ENCODE measurements around the gene CD96.
"Not testable (repeated sequence)": the region's sequence is repeated elsewhere in the genome, so short reads cannot be mapped to it uniquely, and the experiment has no call there.

CD96 gene

GRCh38 chr3:111616417-111617105 lies 74.6 kb downstream of the CD96 start:
- no peaks in the 10 kb centered on the region for H4K20me1 ChIP-seq
- no peak overlapping the region for H3K9ac ChIP-seq
- H3K4me2 ChIP-seq, result no peak overlapping the region
- H3K4me1 ChIP-seq, result no peaks in the 10 kb centered on the region
- no peak for TF ChIP-seq Cebpa-rat (IDR thresholded peaks at IDR 0.05)
- peaks cover 17 to 43% (median 27%) of the 10 kb centered on the region in 11 experiments for H3K9me3 ChIP-seq (replicated peaks in 1 of 11)
- H3K36me3 ChIP-seq, result peaks cover 0 to 56% (median 33%) of the 10 kb centered on the region in 11 experiments; a peak in 20 of 22 replicates
- H3K4me3 ChIP-seq, result 0 out of 20 replicates have a peak overlapping the region, but pooled peaks of 1 of the 10 experiments have one; percentile 4
- H3K27ac ChIP-seq, result no peak overlapping the region
- H3K27me3 ChIP-seq, result no peaks in the 10 kb centered on the region

GRCh38 chr3:111617406-111617805 lies 75.4 kb downstream of the CD96 start:
- H3K27me3 ChIP-seq, result no peaks in the 10 kb centered on the region
- H3K4me1 ChIP-seq, result no peaks in the 10 kb centered on the region
- peaks cover 17 to 43% (median 27%) of the 10 kb centered on the region in 11 experiments for H3K9me3 ChIP-seq (replicated peaks in 1 of 11)
- no peak overlapping the region for H3K4me2 ChIP-seq
- no peak overlapping the region for H3K4me3 ChIP-seq
- peaks cover 0 to 52% (median 35%) of the 10 kb centered on the region in 11 experiments; a peak in 20 of 22 replicates for H3K36me3 ChIP-seq
- H3K27ac ChIP-seq, result no peak overlapping the region
- TF ChIP-seq Cebpa-rat (IDR thresholded peaks at IDR 0.05), result no peak
- H4K20me1 ChIP-seq, result no peaks in the 10 kb centered on the region
- no peak overlapping the region for H3K9ac ChIP-seq

- no peaks in the 10 kb centered on the region for H3K4me1 ChIP-seq
- TF ChIP-seq Cebpa-rat (IDR thresholded peaks at IDR 0.05), result no peak
- H3K27me3 ChIP-seq, result no peaks in the 10 kb centered on the region
- H3K27ac ChIP-seq, result no peak overlapping the region
- H3K36me3 ChIP-seq, result peaks cover 0 to 49% (median 32%) of the 10 kb centered on the region in 11 experiments; a peak in 20 of 22 replicates
- no peak overlapping the region for H3K4me2 ChIP-seq
- H3K9me3 ChIP-seq (replicated peaks in 1 of 11), result peaks cover 17 to 43% (median 27%) of the 10 kb centered on the region in 11 experiments
- H4K20me1 ChIP-seq, result no peaks in the 10 kb centered on the region
- H3K4me3 ChIP-seq, result no peak overlapping the region
- H3K9ac ChIP-seq, result no peak overlapping the region
Measured at GRCh38 chr3:111617912-111618601, 76.1 kb downstream of the CD96 start.

GRCh38 chr3:111618945-111619344 lies 76.9 kb downstream of the CD96 start:
- Histone ChIP-seq H3K27ac (no peak overlapping the region), H3K9me3 (replicated peaks in 1 of 11) (peaks cover 17 to 43% (median 27%) of the 10 kb centered on the region in 11 experiments), H3K9ac (no peak overlapping the region), H3K4me3 (no peak overlapping the region), H3K36me3 (peaks cover 0 to 50% (median 30%) of the 10 kb centered on the region in 11 experiments; a peak in 20 of 22 replicates), H3K27me3 (no peaks in the 10 kb centered on the region), H4K20me1 (no peaks in the 10 kb centered on the region), H3K4me2 (no peak overlapping the region), H3K4me1 (no peaks in the 10 kb centered on the region)
- no peak for TF ChIP-seq Cebpa-rat (IDR thresholded peaks at IDR 0.05)

GRCh38 chr3:111619833-111620232 lies 77.8 kb downstream of the CD96 start:
- Histone ChIP-seq H3K4me3 (no peak overlapping the region), H3K9me3 (replicated peaks in 1 of 11) (peaks cover 17 to 37% (median 25%) of the 10 kb centered on the region in 11 experiments), H3K36me3 (peaks cover 0 to 50% (median 39%) of the 10 kb centered on the region in 11 experiments; a peak in 20 of 22 replicates), H3K27ac (no peak overlapping the region), H3K27me3 (no peaks in the 10 kb centered on the region), H3K9ac (no peak overlapping the region), H3K4me2 (no peak overlapping the region), H3K4me1 (no peaks in the 10 kb centered on the region), H4K20me1 (no peaks in the 10 kb centered on the region)
- TF ChIP-seq Cebpa-rat (IDR thresholded peaks at IDR 0.05), result no peak

GRCh38 chr3:111621535-111621934 lies 79.5 kb downstream of the CD96 start:
- peaks cover 16 to 29% (median 22%) of the 10 kb centered on the region in 11 experiments for H3K9me3 ChIP-seq (replicated peaks in 1 of 11)
- no peaks in the 10 kb centered on the region for H3K27me3 ChIP-seq
- no peak overlapping the region for H3K27ac ChIP-seq
- H3K36me3 ChIP-seq, result peaks cover 0 to 56% (median 50%) of the 10 kb centered on the region in 11 experiments; a peak in 20 of 22 replicates
- no peak for TF ChIP-seq Cebpa-rat (IDR thresholded peaks at IDR 0.05)
- H3K4me2 ChIP-seq, result no peak overlapping the region
- H3K4me1 ChIP-seq, result no peaks in the 10 kb centered on the region
- H3K9ac ChIP-seq, result no peak overlapping the region
- H4K20me1 ChIP-seq, result no peaks in the 10 kb centered on the region
- no peak overlapping the region for H3K4me3 ChIP-seq

- no peaks in the 10 kb centered on the region for H4K20me1 ChIP-seq
- no peaks in the 10 kb centered on the region for H3K27me3 ChIP-seq
- H3K9ac ChIP-seq, result no peak overlapping the region
- H3K36me3 ChIP-seq, result peaks cover 10 to 69% (median 57%) of the 10 kb centered on the region in 11 experiments; a peak in 19 of 22 replicates
- no peak overlapping the region for H3K4me3 ChIP-seq
- no peaks in the 10 kb centered on the region for H3K4me1 ChIP-seq
- TF ChIP-seq Cebpa-rat (IDR thresholded peaks at IDR 0.05), result no peak
- no peak overlapping the region for H3K4me2 ChIP-seq
- no peak overlapping the region for H3K27ac ChIP-seq
- H3K9me3 ChIP-seq (replicated peaks in 1 of 11), result peaks cover 35 to 63% (median 48%) of the 10 kb centered on the region in 11 experiments
Measured at GRCh38 chr3:111627092-111627491, 85.1 kb downstream of the CD96 start.

GRCh38 chr3:111629018-111629417 lies 87.0 kb downstream of the CD96 start:
- not testable (repeated sequence) for H3K27me3 ChIP-seq, H3K27ac ChIP-seq, H4K20me1 ChIP-seq, H3K4me2 ChIP-seq, H3K4me3 ChIP-seq, H3K9ac ChIP-seq, H3K4me1 ChIP-seq
- Histone ChIP-seq H3K9me3 (replicated peaks in 1 of 11) (peaks cover 35 to 65% (median 48%) of the 10 kb centered on the region in 11 experiments), H3K36me3 (peaks cover 10 to 57% (median 53%) of the 10 kb centered on the region in 11 experiments; a peak in 19 of 22 replicates)

GRCh38 chr3:111630638-111631037 lies 88.6 kb downstream of the CD96 start:
- H3K9ac ChIP-seq, H3K4me3 ChIP-seq, H4K20me1 ChIP-seq, H3K4me2 ChIP-seq, H3K4me1 ChIP-seq, H3K27ac ChIP-seq, H3K27me3 ChIP-seq: not testable (repeated sequence)
- Histone ChIP-seq H3K36me3 (peaks cover 10 to 41% (median 37%) of the 10 kb centered on the region in 11 experiments; a peak in 19 of 22 replicates), H3K9me3 (replicated peaks in 1 of 11) (peaks cover 35 to 65% (median 48%) of the 10 kb centered on the region in 11 experiments)
